ENCODE measurements around the gene TPST1.

DNA sequence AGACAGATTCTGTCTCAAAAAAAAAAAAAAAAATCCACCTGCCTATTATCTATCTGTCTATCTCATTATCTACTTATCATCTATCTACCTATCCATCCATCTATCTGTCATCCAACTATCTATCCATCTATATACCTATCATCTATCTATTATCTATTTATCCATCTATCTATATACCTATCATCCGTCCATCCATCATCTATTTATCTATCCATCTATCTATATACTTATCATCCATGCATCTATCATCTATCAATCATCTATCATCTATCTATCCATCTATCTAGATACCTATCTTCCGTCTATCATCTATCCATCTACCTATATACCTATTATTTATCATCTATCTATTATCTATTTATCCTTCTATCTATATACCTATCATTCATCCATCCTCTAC, 16.5 kb upstream of the TPST1 start:
- no peak for TF ChIP-seq POLR2A (IDR thresholded peaks at IDR 0.05)
- no peak for TF ChIP-seq POLR2AphosphoS5 (IDR thresholded peaks at IDR 0.05)
- TF ChIP-seq, protein P1, sequence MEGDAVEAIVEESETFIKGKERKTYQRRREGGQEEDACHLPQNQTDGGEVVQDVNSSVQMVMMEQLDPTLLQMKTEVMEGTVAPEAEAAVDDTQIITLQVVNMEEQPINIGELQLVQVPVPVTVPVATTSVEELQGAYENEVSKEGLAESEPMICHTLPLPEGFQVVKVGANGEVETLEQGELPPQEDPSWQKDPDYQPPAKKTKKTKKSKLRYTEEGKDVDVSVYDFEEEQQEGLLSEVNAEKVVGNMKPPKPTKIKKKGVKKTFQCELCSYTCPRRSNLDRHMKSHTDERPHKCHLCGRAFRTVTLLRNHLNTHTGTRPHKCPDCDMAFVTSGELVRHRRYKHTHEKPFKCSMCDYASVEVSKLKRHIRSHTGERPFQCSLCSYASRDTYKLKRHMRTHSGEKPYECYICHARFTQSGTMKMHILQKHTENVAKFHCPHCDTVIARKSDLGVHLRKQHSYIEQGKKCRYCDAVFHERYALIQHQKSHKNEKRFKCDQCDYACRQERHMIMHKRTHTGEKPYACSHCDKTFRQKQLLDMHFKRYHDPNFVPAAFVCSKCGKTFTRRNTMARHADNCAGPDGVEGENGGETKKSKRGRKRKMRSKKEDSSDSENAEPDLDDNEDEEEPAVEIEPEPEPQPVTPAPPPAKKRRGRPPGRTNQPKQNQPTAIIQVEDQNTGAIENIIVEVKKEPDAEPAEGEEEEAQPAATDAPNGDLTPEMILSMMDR (IDR thresholded peaks at IDR 0.05) = no peak
